22Rv1 (cell line): Measurements from ENCODE around the gene SH3D19.

Source experiments
- CTCF ChIP-seq: fragments of 450-650 bp; IDR thresholded peaks from 2 replicates; pipeline ENCODE4 v1.5.1; 2017; ENCODE audit warnings: mild to moderate bottlenecking
- ZFX ChIP-seq: fragments of 450-650 bp; IDR thresholded peaks from 2 replicates; pipeline ENCODE4 v1.6.1; 2017; ENCODE audit warnings: antibody characterized with exemption, borderline replicate concordance

GRCh38 chr4:151158979-151159378, 166.4 kb downstream of the SH3D19 start:
- TF ChIP-seq CTCF (no peak), ZFX (no peak)
